Esophagus muscularis mucosa (tissue), 3 donors: Measurements from ENCODE around the gene GADD45GIP1.

Source experiments
- EP300 ChIP-seq: sonication (generic); formaldehyde crosslinking; IDR thresholded peaks from one replicate; pipeline ENCODE4 v1.6.1; 2017; ENCODE audit warnings: antibody characterized with exemption
- POLR2AphosphoS5 ChIP-seq, 2 donors: sonication (generic); formaldehyde crosslinking; IDR thresholded peaks; one replicate each; pipeline ENCODE4 v1.6.1; 2017; ENCODE audit warnings: antibody characterized with exemption in 2 of 2

GRCh38 chr19:12935071-12935470 lies 22.0 kb downstream of the GADD45GIP1 start:
- TF ChIP-seq POLR2AphosphoS5 (IDR thresholded peaks at IDR 0.05) (no peak), EP300 (no peak)
